ENCODE measurements around the gene NFKB1.

- TF ChIP-seq CTCF (IDR thresholded peaks at IDR 0.05), result no peak
- no peak for TF ChIP-seq POLR2A (IDR thresholded peaks at IDR 0.05)
Observed at GRCh38 chr4:102632241-102633065, 131.3 kb downstream of the NFKB1 start.

Data from adrenal gland (tissue), 5 donors.